A549 (cell line): Measurements from ENCODE around the gene ADCY10. TPM values are rescaled to one million over a fixed set of nuclear protein-coding genes. Genes with fewer than 3 reads are reported as not detected.
"Not testable (repeated sequence)": the region's sequence is repeated elsewhere in the genome, so short reads cannot be mapped to it uniquely, and the experiment has no call there.

Experiments
- ATAC-seq, 2 experiments: fragments of 200-7000 bp in 1 of 2; fragments of >200 bp in 1 of 2; cut with Nextera tagmentation in 1 of 2; cut with Tn5 transposase in 1 of 2; 3 replicates each; pipeline versions ENCODE4 v1.8.0 to v1.9.1; 2018 to 2020; ENCODE audit warnings: mild to moderate bottlenecking in 1 of 2, moderate library complexity in 1 of 2
- CTCF ChIA-PET: fragments of 300-600 bp; sonication (Branson Sonifier 250); formaldehyde crosslinking; extraction: SDS; loops from one replicate; lab custom pipeline; 2021; ENCODE audit warnings: antibody characterized with exemption, inconsistent platforms; lab: Yijun Ruan, JAX
- POLR2A ChIA-PET: fragments of 350-600 bp; formaldehyde crosslinking; extraction: SDS; loops from one replicate; lab custom pipeline; 2021; ENCODE audit warnings: antibody characterized with exemption, inconsistent platforms; lab: Yijun Ruan, JAX
- DNase-seq, 2 experiments: peaks; one replicate each; pipeline versions ENCODE4 v3.0.0 to v3.0.0-alpha.2; 2011 to 2016; ENCODE audit warnings: low read depth in 1 of 2, low spot score in 1 of 2
- FAIRE-seq: peaks from 2 replicates; lab custom pipeline; 2011; peaks lifted over from hg19 to GRCh38; lab: Jason Lieb, UNC
- H3K27ac ChIP-seq, 2 experiments: fragments of >200 bp; sonication (Bioruptor Twin); formaldehyde crosslinking; 3 replicates each; pipeline ENCODE4 v1.5.1; 2016 to 2017
- H3K4me1 ChIP-seq: fragments of >200 bp; sonication (Bioruptor Twin); formaldehyde crosslinking; 3 replicates; pipeline ENCODE4 v1.6.1; 2016
- H3K4me2 ChIP-seq: fragments of >200 bp; sonication (Bioruptor Twin); formaldehyde crosslinking; 3 replicates; pipeline ENCODE4 v1.6.1; 2016
- H3K4me3 ChIP-seq: fragments of >200 bp; sonication (Bioruptor Twin); formaldehyde crosslinking; 3 replicates; pipeline ENCODE4 v1.5.1; 2016
- H3K9me3 ChIP-seq: fragments of >200 bp; sonication (Bioruptor Twin); formaldehyde crosslinking; 3 replicates; pipeline ENCODE4 v1.6.1; 2016
- ATOH8 ChIP-seq: fragments of 250-450 bp; sonication (Bioruptor Pico); IDR thresholded peaks from 2 replicates; pipeline ENCODE4 v1.5.0; 2020; ENCODE audit warnings: low read depth, mild to moderate bottlenecking, moderate library complexity
- BCL3 ChIP-seq: fragments of >200 bp; sonication (Bioruptor Twin); formaldehyde crosslinking; IDR thresholded peaks from 3 replicates; pipeline ENCODE4 v1.6.1; 2016
- CTCF ChIP-seq: fragments of >200 bp; sonication (Bioruptor Twin); formaldehyde crosslinking; IDR thresholded peaks from 3 replicates; pipeline ENCODE4 v1.5.1; 2016
- ELK1 ChIP-seq: fragments of 150-350 bp; IDR thresholded peaks from 2 replicates; pipeline ENCODE4 v1.6.1; 2014; ENCODE audit warnings: low read depth, mild to moderate bottlenecking, low read length
- FOSL2 ChIP-seq, 2 experiments: fragments of 450-650 bp in 1 of 2; fragments of >200 bp in 1 of 2; sonication (Bioruptor Twin) in 1 of 2; formaldehyde crosslinking; IDR thresholded peaks; 2 replicates each; pipeline versions ENCODE4 v1.5.0 to v1.6.1; 2016 to 2020; ENCODE audit warnings: mild to moderate bottlenecking in 1 of 2, moderate library complexity in 1 of 2
- FOXS1 ChIP-seq: fragments of 250-450 bp; sonication (Bioruptor Pico); IDR thresholded peaks from 2 replicates; pipeline ENCODE4 v1.5.0; 2020; ENCODE audit warnings: mild to moderate bottlenecking, moderate library complexity
- HOXA7 ChIP-seq: fragments of 250-450 bp; sonication (Bioruptor Pico); IDR thresholded peaks from 2 replicates; pipeline ENCODE4 v1.5.0; 2020; ENCODE audit warnings: mild to moderate bottlenecking, moderate library complexity
- KDM1A ChIP-seq: fragments of 200-600 bp; sonication (generic); IDR thresholded peaks from 2 replicates; pipeline ENCODE4 v1.6.1; 2016; ENCODE audit warnings: low read depth, mild to moderate bottlenecking
- MYC ChIP-seq: IDR thresholded peaks from 2 replicates; pipeline ENCODE4 v1.6.1; 2012; ENCODE audit warnings: mild to moderate bottlenecking, inconsistent platforms, low read length, improper control_type of control experiment, borderline replicate concordance
- NFE2L2 ChIP-seq: fragments of 150-350 bp; conservative IDR thresholded peaks from 2 replicates; pipeline ENCODE4 v1.6.1; 2014; ENCODE audit warnings: low read length
- NR3C1 ChIP-seq: fragments of >200 bp; sonication (Bioruptor Twin); formaldehyde crosslinking; IDR thresholded peaks from 3 replicates; pipeline ENCODE4 v1.6.1; 2017
- PHF8 ChIP-seq: fragments of 200-600 bp; sonication (generic); IDR thresholded peaks from 2 replicates; pipeline ENCODE4 v1.6.1; 2016; ENCODE audit warnings: low read depth, mild to moderate bottlenecking, antibody characterized with exemption, moderate library complexity, borderline replicate concordance
- POLR2A ChIP-seq: IDR thresholded peaks from 2 replicates; pipeline ENCODE4 v1.6.1; 2012; ENCODE audit warnings: mild to moderate bottlenecking, low read length
- POLR2AphosphoS2 ChIP-seq: conservative IDR thresholded peaks from 2 replicates; pipeline ENCODE4 v1.6.1; 2012; ENCODE audit warnings: low read length, improper control_type of control experiment, inconsistent platforms
- RARB ChIP-seq: fragments of 250-450 bp; sonication (Bioruptor Pico); IDR thresholded peaks from 2 replicates; pipeline ENCODE4 v1.8.0; 2021; ENCODE audit warnings: mild to moderate bottlenecking, moderate library complexity
- REST ChIP-seq: fragments of 200-600 bp; sonication (generic); IDR thresholded peaks from 2 replicates; pipeline ENCODE4 v1.6.1; 2016; ENCODE audit warnings: antibody characterized with exemption, mild to moderate bottlenecking, moderate library complexity
- SREBF2 ChIP-seq: fragments of 450-650 bp; IDR thresholded peaks from 2 replicates; pipeline ENCODE4 v1.6.1; 2014; ENCODE audit warnings: mild to moderate bottlenecking, moderate library complexity
- TP53 ChIP-seq: fragments of 250-450 bp; sonication (Bioruptor Pico); IDR thresholded peaks from 2 replicates; pipeline ENCODE4 v1.5.0; 2021; ENCODE audit warnings: mild to moderate bottlenecking, moderate library complexity
- ZNF302 ChIP-seq: fragments of 250-450 bp; sonication (Bioruptor Pico); IDR thresholded peaks from 2 replicates; pipeline ENCODE4 v1.9.0; 2021; ENCODE audit warnings: inconsistent platforms, mild to moderate bottlenecking, moderate library complexity
- ZSCAN20 ChIP-seq: fragments of 250-450 bp; sonication (Bioruptor Pico); IDR thresholded peaks from 2 replicates; pipeline ENCODE4 v1.8.0; 2022; ENCODE audit warnings: mild to moderate bottlenecking, moderate library complexity
- WGBS: methylation state at CpG from one replicate; pipeline ENCODE4 v1.1.6; 2017; ENCODE audit errors: missing lambda C conversion rate; 5-methylcytosine and 5-hydroxymethylcytosine counted together
- polyA plus RNA-seq, 4 experiments: library from polyadenylated mRNA; depleted of rRNA in 3 of 4; stranded (reverse); fragments of >200 nt; fragmentation: RNase III in 1 of 4; extraction: RNeasy Plus Mini Kit Qiagen cat#74134 plus additional on column Dnase treatment in 1 of 4; gene quantifications; 2 replicates in 3 of 4; 3 replicates in 1 of 4; pipeline ENCODE4 v1.2.3, GENCODE V29; 2011 to 2017

The ADCY10 gene
- polyA plus RNA-seq, 2 of the 4 experiments (the other 2 are of a cell fraction), result 0.03 to 0.18 TPM

GRCh38 chr1:167871331-167871730, 42.6 kb downstream of the ADCY10 start:
- Histone ChIP-seq H3K4me3 (no peak overlapping the region), H3K4me1 (0 out of 3 replicates have a peak, but pooled peaks cover 2% of the 10 kb centered on the region), H3K27ac (no peak overlapping the region), H3K4me2 (no peak overlapping the region), H3K9me3 (no peaks in the 10 kb centered on the region)
- ChIA-PET POLR2A (no interaction called here), CTCF (interaction anchor here (2.0 kb wide), 1 partner anchor 14 kb away, joined by 5 read pairs; no protein-coding TSS in a partner anchor)
- no peak for FAIRE-seq
- DNase-seq, result no peak
- no peak for ATAC-seq
- TF ChIP-seq MYC (no peak), NFE2L2 (no peak), KDM1A (no peak), ATOH8 (CRISPR knock-in tag) (no peak), RARB (CRISPR knock-in tag) (no peak), CTCF (no peak), SREBF2 (no peak), ELK1 (no peak), BCL3 (no peak), ZSCAN20 (CRISPR knock-in tag) (no peak), FOXS1 (CRISPR knock-in tag) (no peak), REST (no peak), POLR2A (no peak), TP53 (CRISPR knock-in tag) (no peak), POLR2AphosphoS2 (no peak), FOSL2 (IDR thresholded peaks at IDR 0.05) (no peak), FOSL2 (CRISPR knock-in tag; IDR thresholded peaks at IDR 0.05) (no peak), ZNF302 (CRISPR knock-in tag) (no peak), PHF8 (no peak), HOXA7 (CRISPR knock-in tag) (no peak), NR3C1 (no peak)

- H3K4me1 ChIP-seq, H3K4me3 ChIP-seq, H3K4me2 ChIP-seq, H3K27ac ChIP-seq, ATAC-seq, FAIRE-seq, POLR2A ChIA-PET, DNase-seq, H3K9me3 ChIP-seq: not testable (repeated sequence)
- WGBS, result 74% methylated on average over 16 of the region's 16 CpGs
- CTCF ChIA-PET, result interaction anchor here (1.3 to 1.7 kb wide), 2 partner anchors 17 to 27 kb away, joined by 3 read pairs; no protein-coding TSS in a partner anchor
These were observed 44.6 kb downstream of the ADCY10 start for GRCh38 chr1:167869157-167870001.

GRCh38 chr1:167866739-167867414, 47.1 kb downstream of the ADCY10 start:
- H3K4me3 ChIP-seq, ATAC-seq, H3K9me3 ChIP-seq, H3K4me2 ChIP-seq, POLR2A ChIA-PET, FAIRE-seq, H3K27ac ChIP-seq, H3K4me1 ChIP-seq, DNase-seq: not testable (repeated sequence)
- WGBS, result 90% methylated on average over 8 of the region's 8 CpGs
- CTCF ChIA-PET, result interaction anchor here (1.4 to 1.5 kb wide), 2 partner anchors 11 kb away, joined by 4 to 6 read pairs; no protein-coding TSS in a partner anchor
